K562 (cell line): ENCODE measurements around the gene PRDM16. TPM values are rescaled to one million over a fixed set of nuclear protein-coding genes. Genes with fewer than 3 reads are reported as not detected.

ENCODE experiments used
- ATAC-seq: fragments of 200-7000 bp; cut with Tn5 transposase; 3 replicates; pipeline ENCODE4 v1.9.1; 2020; ENCODE audit warnings: moderate library complexity
- BruUV-seq: library from RNA; stranded (reverse); fragments of 400-500 nt; replicated peaks from 2 replicates; lab custom pipeline; 2021; lab: Mats Ljungman, UMichigan
- CTCF ChIA-PET: fragments of 300-600 bp; formaldehyde crosslinking; extraction: SDS; loops from one replicate; lab custom pipeline; 2021; ENCODE audit warnings: low intra/inter-chr PET ratio; lab: Yijun Ruan, JAX
- POLR2A ChIA-PET: fragments of 300-600, 350-650 bp; sonication (Branson Sonifier 250); formaldehyde crosslinking; extraction: SDS; loops from one replicate; lab custom pipeline; 2021; ENCODE audit warnings: antibody characterized with exemption, inconsistent platforms; lab: Yijun Ruan, JAX
- DNase-seq, 4 experiments: peaks; one replicate each; pipeline versions ENCODE4 v3.0.0 to v3.0.0-alpha.2; 2011 to 2018; ENCODE audit warnings: low spot score in 3 of 4, mixed read lengths in 3 of 4; ENCODE audit errors: extremely low read depth in 1 of 4
- FAIRE-seq: peaks from 2 replicates; lab custom pipeline; 2011; peaks lifted over from hg19 to GRCh38; lab: Jason Lieb, UNC
- H2AFZ ChIP-seq: 2 replicates; pipeline ENCODE4 v1.6.0; 2011; ENCODE audit warnings: low read depth, low read length, control low read depth, inconsistent platforms
- H3K27ac ChIP-seq: fragments of 200-600 bp; 3 replicates; pipeline ENCODE4 v1.8.0; 2011; ENCODE audit warnings: low read depth, mild to moderate bottlenecking, control low read depth, inconsistent platforms, low read length, moderate library complexity, mixed read lengths; ENCODE audit errors: extremely low read depth
- H3K27me3 ChIP-seq, 2 experiments: fragments of 300-600 bp in 1 of 2; 2 replicates in 1 of 2; 3 replicates in 1 of 2; pipeline versions ENCODE4 v1.6.0 to v1.8.0; 2011; ENCODE audit warnings: inconsistent platforms in 2 of 2, low read length in 2 of 2, mild to moderate bottlenecking in 1 of 2, mixed read lengths in 1 of 2, moderate library complexity in 1 of 2; ENCODE audit not compliant: control insufficient read depth in 2 of 2, insufficient read depth in 2 of 2
- H3K36me3 ChIP-seq: fragments of 300-600 bp; 3 replicates; pipeline ENCODE4 v1.8.0; 2011; ENCODE audit warnings: mild to moderate bottlenecking, low read length, inconsistent platforms; ENCODE audit not compliant: control insufficient read depth, insufficient read depth
- H3K4me1 ChIP-seq, 2 experiments: fragments of 200-600 bp in 1 of 2; replicated peaks in 1 of 2; 2 replicates in 1 of 2; 3 replicates in 1 of 2; pipeline versions ENCODE4 v1.5.1 to v1.8.0; 2011; ENCODE audit warnings: inconsistent platforms in 2 of 2, low read length in 2 of 2, mild to moderate bottlenecking in 1 of 2, mixed read lengths in 1 of 2, moderate library complexity in 1 of 2; ENCODE audit not compliant: control insufficient read depth in 2 of 2, insufficient read depth in 2 of 2
- H3K4me2 ChIP-seq: 2 replicates; pipeline ENCODE4 v1.6.1; 2011; ENCODE audit warnings: low read length, control low read depth, inconsistent platforms, mixed read lengths; ENCODE audit not compliant: insufficient read depth
- H3K4me3 ChIP-seq: fragments of 200-600 bp; sonication (generic), shearing (Covaris generic); 2 replicates; pipeline ENCODE4 v1.5.1; 2016; ENCODE audit warnings: control low read depth, inconsistent platforms
- H3K79me2 ChIP-seq: fragments of 200-600 bp; 3 replicates; pipeline ENCODE4 v1.8.0; 2011; ENCODE audit warnings: low read length, inconsistent platforms; ENCODE audit not compliant: control insufficient read depth, insufficient read depth
- H3K9ac ChIP-seq, 2 experiments: 2 replicates each; pipeline versions ENCODE4 v1.6.0 to v1.6.1; 2011; ENCODE audit warnings: low read depth in 2 of 2, low read length in 2 of 2, control low read depth in 1 of 2, inconsistent platforms in 1 of 2, mild to moderate bottlenecking in 1 of 2, mixed read lengths in 1 of 2; ENCODE audit not compliant: insufficient read depth in 1 of 2
- H3K9me1 ChIP-seq: one replicate; pipeline ENCODE4 v1.6.0; 2011; ENCODE audit warnings: inconsistent platforms, mild to moderate bottlenecking, low read length, moderate library complexity; ENCODE audit not compliant: control insufficient read depth, insufficient read depth
- H3K9me3 ChIP-seq: replicated peaks from 2 replicates; pipeline ENCODE4 v1.5.1; 2011; ENCODE audit warnings: low read depth, low read length, inconsistent platforms; ENCODE audit not compliant: control insufficient read depth, insufficient read depth
- H4K20me1 ChIP-seq: replicated peaks from 2 replicates; pipeline ENCODE4 v1.6.1; 2011; ENCODE audit warnings: low read length, inconsistent platforms, mixed read lengths; ENCODE audit not compliant: control insufficient read depth, insufficient read depth
- EHMT2 ChIP-seq: fragments of 450-650 bp; IDR thresholded peaks from 2 replicates; pipeline ENCODE4 v1.6.1; 2018; ENCODE audit warnings: antibody characterized with exemption
- ELF2 ChIP-seq: fragments of 250-450 bp; sonication (Bioruptor Pico); IDR thresholded peaks from 2 replicates; pipeline ENCODE4 v1.5.0; 2021; ENCODE audit warnings: mild to moderate bottlenecking
- LCOR ChIP-seq: sonication (generic); formaldehyde crosslinking; IDR thresholded peaks from 2 replicates; pipeline ENCODE4 v1.8.0; 2022; ENCODE audit warnings: mild to moderate bottlenecking, missing genetic modification reagents
- POLR3A ChIP-seq: IDR thresholded peaks from 2 replicates; pipeline ENCODE4 v1.6.1; 2011; ENCODE audit warnings: borderline replicate concordance, mild to moderate bottlenecking, moderate library complexity; ENCODE audit not compliant: insufficient read length, insufficient read depth; ENCODE audit errors: extremely low read depth
- SNIP1 ChIP-seq: fragments of 450-650 bp; IDR thresholded peaks from 2 replicates; pipeline ENCODE4 v1.7.1; 2017; ENCODE audit warnings: low read depth, mild to moderate bottlenecking
- STAT5B ChIP-seq: fragments of 250-450 bp; sonication (Bioruptor Pico); IDR thresholded peaks from 2 replicates; pipeline ENCODE4 v1.8.0; 2021; ENCODE audit warnings: mild to moderate bottlenecking, inconsistent platforms
- ZKSCAN1 ChIP-seq: fragments of 150-350 bp; IDR thresholded peaks from 2 replicates; pipeline ENCODE4 v1.6.1; 2016; ENCODE audit warnings: low read depth, low read length
- ZNF217 ChIP-seq: sonication (generic); formaldehyde crosslinking; IDR thresholded peaks from 2 replicates; pipeline ENCODE4 v1.8.0; 2022; ENCODE audit warnings: mild to moderate bottlenecking, missing genetic modification reagents
- ZNF23 ChIP-seq: fragments of 250-450 bp; sonication (Bioruptor Pico); IDR thresholded peaks from 2 replicates; pipeline ENCODE4 v1.4.0; 2020; ENCODE audit warnings: mild to moderate bottlenecking
- ZNF408 ChIP-seq: fragments of 250-450 bp; sonication (Bioruptor Pico); IDR thresholded peaks from 2 replicates; pipeline ENCODE4 v1.4.0; 2020; ENCODE audit warnings: low read depth, mild to moderate bottlenecking, moderate library complexity
- ZNF436 ChIP-seq: fragments of 250-450, 450-650 bp; sonication (Bioruptor Pico); formaldehyde crosslinking; IDR thresholded peaks from 2 replicates; pipeline ENCODE4 v1.7.0; 2020; ENCODE audit warnings: mild to moderate bottlenecking
- WGBS: fragments of 100-300 bp; shearing (Covaris generic); methylation state at CpG from one replicate; pipeline ENCODE4 v1.1.6; 2016; ENCODE audit warnings: low coverage, mixed read lengths; ENCODE audit not compliant: insufficient coverage; ENCODE audit errors: missing lambda C conversion rate; 5-methylcytosine and 5-hydroxymethylcytosine counted together
- in situ Hi-C: fragments of 300-500 bp; cut with MboI; formaldehyde crosslinking; loops from 4 replicates; pipeline ENCODE4 v1.15.0; 2018; ENCODE audit warnings: inconsistent platforms, mixed read lengths
- intact Hi-C: fragments of 100-400 bp; cut with micrococcal nuclease; formaldehyde crosslinking; loops from 2 replicates; pipeline ENCODE4 v1.14.2; 2022
- polyA plus RNA-seq, 8 experiments: library from polyadenylated mRNA; depleted of rRNA in 4 of 8; stranded (reverse) in 5 of 8; unstranded in 3 of 8; fragments of >200 nt; fragmentation: Nextera tagmentation in 2 of 8; fragmentation: Illumina TruSeq in 1 of 8; extraction: Ambion mirVana in 2 of 8; extraction: Trizol in 1 of 8; gene quantifications; 2 replicates each; pipeline versions ENCODE4 v1.2.1 to v1.2.3, GENCODE V29; 2011 to 2014; ENCODE audit warnings: inconsistent platforms in 1 of 8, missing spikeins in 1 of 8
- total RNA-seq, 7 experiments: library from RNA; depleted of rRNA in 6 of 7; stranded (reverse); fragments of >200 nt in 6 of 7; fragmentation: Illumina TruSeq in 2 of 7; extraction: Trizol in 2 of 7; gene quantifications; 2 replicates each; pipeline versions ENCODE4 v1.2.1 to v1.2.3, GENCODE V29; 2011 to 2021; ENCODE audit warnings: low replicate concordance in 1 of 7

Gene PRDM16
- total and polyA plus RNA-seq, 9 of the 15 experiments (the other 6 are each of a cell fraction or from before 2014, with no cell fraction given), result 0.10 to 0.27 TPM; not detected in 7

- intact Hi-C loops, result no loop called here
- Histone ChIP-seq H2AFZ (no peak overlapping the region), H3K79me2 (no peaks in the 10 kb centered on the region), H3K36me3 (no peaks in the 10 kb centered on the region), H3K27me3 (peaks cover 0 to 6% of the 10 kb centered on the region in 2 experiments; a peak in 1 of 5 replicates)
- TF ChIP-seq POLR3A (no peak), STAT5B (CRISPR knock-in tag) (no peak), ZNF436 (CRISPR knock-in tag) (no peak), SNIP1 (no peak), ZKSCAN1 (no peak), ZNF23 (CRISPR knock-in tag) (no peak), ELF2 (CRISPR knock-in tag) (no peak), LCOR (CRISPR knock-in tag) (no peak), ZNF217 (CRISPR knock-in tag) (no peak), EHMT2 (no peak), ZNF408 (CRISPR knock-in tag) (no peak)
- TF ChIP-seq, all 486 proteins: peak for 0
- ChIA-PET CTCF (no interaction called here), POLR2A (no interaction called here)
- H3K9me3 ChIP-seq, result no peaks in the 10 kb centered on the region
- in situ Hi-C loops, result no loop called here
- ATAC-seq, result no peak
- H3K9me1 ChIP-seq, result no peaks in the 10 kb centered on the region
- WGBS, result under 1% methylated on average over 7 of the region's 7 CpGs
- no peak for DNase-seq
- H3K4me2 ChIP-seq, result no peak overlapping the region
- no TSS peak for BruUV-seq
- no peak overlapping the region for H3K27ac ChIP-seq
- no peak for FAIRE-seq
- no peaks in the 10 kb centered on the region for H3K4me1 ChIP-seq
- no peaks in the 10 kb centered on the region for H4K20me1 ChIP-seq
- no peak overlapping the region for H3K4me3 ChIP-seq
- H3K9ac ChIP-seq, result no peak overlapping the region
These were observed 19.8 kb upstream of the PRDM16 start for GRCh38 chr1:3049164-3049563.
